ENCODE results near the gene GRIN1. TPM values are rescaled to one million over a fixed set of nuclear protein-coding genes. Genes with fewer than 3 reads are reported as not detected.

Gene GRIN1
- total and polyA plus RNA-seq, 2 donors (not counting 1 experiment from before 2014, with no cell fraction given): 0.04 TPM; not detected in 1

GRCh38 chr9:137191691-137192447 is 52.9 kb downstream of the GRIN1 start:
- Mint-ChIP-seq H3K27ac (no peak overlapping the region), H3K9me3 (ENCODE audit: insufficient read depth) (no peaks in the 10 kb centered on the region)
- WGBS (ENCODE audit: insufficient coverage): 98% methylated on average over 21 of the region's 22 CpGs

More at GRCh38 chr9:137191691-137192447, 52.9 kb downstream of the GRIN1 start:
- Histone ChIP-seq H3K36me3 (replicated peaks in 1 of 2; ENCODE audit: control extremely low read depth in 1 of 2, control insufficient read depth in 1 of 2, extremely low read depth in 1 of 2, insufficient read depth in 2 of 2, low read length in 1 of 2) (peaks cover 0 to 19% of the 10 kb centered on the region in 2 experiments), H2AFZ (ENCODE audit: insufficient read depth, low read depth, low read length, poor library complexity, severe bottlenecking) (no peak overlapping the region), H3K4me1 (ENCODE audit: control insufficient read depth in 2 of 2, insufficient read depth in 2 of 2, low read length in 2 of 2) (peaks cover 20 to 31% of the 10 kb centered on the region in 2 donors), H4K20me1 (ENCODE audit: control insufficient read depth, insufficient read depth, low read length, poor library complexity, severe bottlenecking) (peaks cover 39% of the 10 kb centered on the region), H3K27me3 (replicated peaks in 1 of 4; ENCODE audit: control extremely low read depth in 1 of 4, control insufficient read depth in 3 of 4, insufficient read depth in 4 of 4, low read length in 3 of 4) (no peaks in the 10 kb centered on the region), H3K27ac (ENCODE audit: low read length in 2 of 2) (no peak overlapping the region), H3K4me2 (replicated peaks; ENCODE audit: low read depth, low read length, poor library complexity, severe bottlenecking) (no peak overlapping the region), H3K9me3 (ENCODE audit: control extremely low read depth in 1 of 3, control insufficient read depth in 2 of 3, insufficient read depth in 1 of 3, low read length in 2 of 3) (peaks cover 0 to 3% (median 0%) of the 10 kb centered on the region in 3 donors), H3K9ac (ENCODE audit: low read length) (no peak overlapping the region), H3K79me2 (ENCODE audit: control insufficient read depth, insufficient read depth, low read length) (peaks cover 85% of the 10 kb centered on the region), H3K4me3 (ENCODE audit: control extremely low read depth in 1 of 5, extremely low read depth in 1 of 5, insufficient read depth in 1 of 5, low read depth in 2 of 5, low read length in 4 of 5) (no peak overlapping the region)
- ATAC-seq (ENCODE audit: low read depth) (no peak), DNase-seq (no peak)
- H3K4me1 Mint-ChIP-seq: peaks cover 28% of the 10 kb centered on the region
- POLR2A ChIA-PET: no interaction called here
- CTCF ChIA-PET: interaction anchor here (1.1 kb wide), 1 partner anchor 74 kb away, joined by 3 read pairs; no protein-coding TSS in a partner anchor
- no peak overlapping the region for H3K4me3 Mint-ChIP-seq
- TF ChIP-seq EZH2 (IDR thresholded peaks at IDR 0.05; ENCODE audit: borderline replicate concordance, insufficient read depth, low read depth, low read length, poor library complexity, severe bottlenecking): no peak
- no peak for TF ChIP-seq CTCF (IDR thresholded peaks at IDR 0.05)
- H3K27me3 Mint-ChIP-seq: no peaks in the 10 kb centered on the region
- intact Hi-C loops (cut with micrococcal nuclease): no loop called here
